HepG2 (cell line): ENCODE results near the gene USP10. TPM values are rescaled to one million over a fixed set of nuclear protein-coding genes. Genes with fewer than 3 reads are reported as not detected.
A peak's percentile ranks its signal among the peaks of the same experiment; 100 is the strongest.

Experiments
- ARID4A ChIP-seq: sonication (generic); formaldehyde crosslinking; IDR thresholded peaks from 2 replicates; pipeline ENCODE4 v1.5.0; 2020; ENCODE audit warnings: mild to moderate bottlenecking, missing genetic modification reagents, borderline replicate concordance
- GATAD2A ChIP-seq: IDR thresholded peaks from 2 replicates; pipeline ENCODE4 v1.6.1; 2016
- PITX1 ChIP-seq: sonication (generic); formaldehyde crosslinking; IDR thresholded peaks from 2 replicates; pipeline ENCODE4 v1.5.1; 2020; ENCODE audit warnings: mild to moderate bottlenecking, missing genetic modification reagents
- PLRG1 ChIP-seq: fragments of 450-650 bp; conservative IDR thresholded peaks from 2 replicates; pipeline ENCODE4 v1.6.1; 2016
- USF2 ChIP-seq, 2 experiments: sonication (generic) in 1 of 2; formaldehyde crosslinking in 1 of 2; IDR thresholded peaks; 2 replicates each; pipeline versions ENCODE4 v1.5.1 to v1.6.1; 2011 to 2020; ENCODE audit warnings: borderline replicate concordance in 1 of 2, low read depth in 1 of 2, low read length in 1 of 2, mild to moderate bottlenecking in 1 of 2, missing genetic modification reagents in 1 of 2, moderate library complexity in 1 of 2
- ZNF101 ChIP-seq: sonication (generic); formaldehyde crosslinking; IDR thresholded peaks from 2 replicates; pipeline ENCODE4 v1.4.0; 2020; ENCODE audit warnings: mild to moderate bottlenecking, low read depth, missing genetic modification reagents, borderline replicate concordance
- ZNF337 ChIP-seq: sonication (generic); formaldehyde crosslinking; IDR thresholded peaks from 2 replicates; pipeline ENCODE4 v1.5.1; 2020; ENCODE audit warnings: missing genetic modification reagents, low read depth, mild to moderate bottlenecking, borderline replicate concordance
- ZNF34 ChIP-seq: sonication (generic); formaldehyde crosslinking; IDR thresholded peaks from 2 replicates; pipeline ENCODE4 v1.4.0; 2020; ENCODE audit warnings: mild to moderate bottlenecking, missing genetic modification reagents, borderline replicate concordance
- ZNF772 ChIP-seq: sonication (generic); formaldehyde crosslinking; IDR thresholded peaks from 2 replicates; pipeline ENCODE4 v1.5.0; 2020; ENCODE audit warnings: mild to moderate bottlenecking, missing genetic modification reagents
- polyA plus RNA-seq, 8 experiments: library from polyadenylated mRNA; depleted of rRNA in 3 of 8; stranded (reverse) in 7 of 8; unstranded in 1 of 8; fragments of >200 nt; fragmentation: Illumina TruSeq in 4 of 8; extraction: Trizol in 4 of 8; gene quantifications; 2 replicates each; pipeline versions ENCODE4 v1.2.1 to v1.2.3, GENCODE V29; 2011 to 2016; ENCODE audit warnings: low read depth in 4 of 8, missing spikeins in 1 of 8, mixed read lengths in 1 of 8; ENCODE audit not compliant: insufficient read depth in 1 of 8
- total RNA-seq, 5 experiments: library from RNA; depleted of rRNA; stranded (reverse); fragments of >200 nt; fragmentation: Illumina TruSeq; extraction: Trizol; gene quantifications; 2 replicates each; pipeline ENCODE4 v1.2.3, GENCODE V29; 2016; ENCODE audit warnings: low read depth in 1 of 5
- TF ChIP-seq, protein P1 (sequence below): sonication (generic); formaldehyde crosslinking; conservative IDR thresholded peaks from 2 replicates; pipeline ENCODE4 v1.4.0; 2020; ENCODE audit warnings: mild to moderate bottlenecking, missing genetic modification reagents, moderate library complexity
- TF ChIP-seq, protein P2 (sequence below): sonication (generic); formaldehyde crosslinking; IDR thresholded peaks from 2 replicates; pipeline ENCODE4 v1.8.0; 2022; ENCODE audit warnings: mild to moderate bottlenecking, missing genetic modification reagents, moderate library complexity
- TF ChIP-seq, protein P3 (sequence below): sonication (generic); formaldehyde crosslinking; IDR thresholded peaks from 2 replicates; pipeline ENCODE4 v1.8.1; 2023; ENCODE audit warnings: missing genetic modification reagents, inconsistent platforms, borderline replicate concordance

USP10 gene
- total and polyA plus RNA-seq, 2 of the 13 experiments (the other 11 are each of a cell fraction or from before 2014, with no cell fraction given): 79.1 to 122 TPM

DNA sequence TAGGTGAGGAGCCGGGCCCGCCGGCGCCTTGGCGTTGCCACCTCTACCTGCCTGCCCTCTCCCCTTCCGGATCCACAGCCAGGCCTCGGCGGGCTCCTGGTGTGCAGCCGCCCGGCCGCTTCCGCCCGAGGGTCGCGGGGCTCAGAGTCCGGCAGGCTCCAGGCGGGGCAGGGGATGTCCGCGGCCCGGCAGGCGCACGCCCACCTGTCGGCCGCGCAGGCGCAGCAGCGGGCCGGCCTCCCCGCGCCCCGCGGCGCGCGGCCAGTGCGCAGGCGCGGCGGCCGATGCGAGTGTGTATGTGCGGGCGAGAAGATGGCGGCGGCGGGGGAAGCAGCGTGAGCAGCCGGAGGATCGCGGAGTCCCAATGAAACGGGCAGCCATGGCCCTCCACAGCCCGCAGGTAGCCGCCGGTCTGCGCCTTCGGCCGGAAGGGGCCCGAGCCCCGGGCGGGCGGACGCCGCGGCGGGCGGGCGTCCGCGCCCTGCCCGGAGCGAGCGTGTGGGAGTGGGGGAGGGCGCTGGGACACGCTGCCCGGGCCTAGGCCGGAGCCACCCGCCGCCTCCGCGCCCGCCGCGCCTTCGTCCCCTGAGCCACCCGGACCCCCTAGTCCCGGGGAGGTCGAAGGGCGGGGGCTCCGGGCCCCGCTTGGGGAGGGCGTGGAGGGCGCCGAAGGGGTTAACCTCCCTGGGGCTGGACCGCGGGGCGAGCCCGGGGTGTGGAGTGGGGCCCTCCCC lies at the start of gene USP10 (continued):
- TF ChIP-seq ZNF337 (CRISPR knock-in tag) (0 out of 2 replicates have a peak, but pooled peaks have one; percentile 36), ZNF772 (CRISPR knock-in tag) (peak; percentile 84), ARID4A (CRISPR knock-in tag) (peak; percentile 79), PLRG1 (no peak), ZNF34 (CRISPR knock-in tag) (no peak), PITX1 (CRISPR knock-in tag) (no peak), ZNF101 (CRISPR knock-in tag) (no peak), GATAD2A (CRISPR knock-in tag) (no peak), USF2 (IDR thresholded peaks at IDR 0.05; ENCODE audit: low read depth, low read length) (no peak), USF2 (CRISPR knock-in tag; IDR thresholded peaks at IDR 0.05; ENCODE audit: borderline replicate concordance) (no peak)
- TF ChIP-seq, protein P1, sequence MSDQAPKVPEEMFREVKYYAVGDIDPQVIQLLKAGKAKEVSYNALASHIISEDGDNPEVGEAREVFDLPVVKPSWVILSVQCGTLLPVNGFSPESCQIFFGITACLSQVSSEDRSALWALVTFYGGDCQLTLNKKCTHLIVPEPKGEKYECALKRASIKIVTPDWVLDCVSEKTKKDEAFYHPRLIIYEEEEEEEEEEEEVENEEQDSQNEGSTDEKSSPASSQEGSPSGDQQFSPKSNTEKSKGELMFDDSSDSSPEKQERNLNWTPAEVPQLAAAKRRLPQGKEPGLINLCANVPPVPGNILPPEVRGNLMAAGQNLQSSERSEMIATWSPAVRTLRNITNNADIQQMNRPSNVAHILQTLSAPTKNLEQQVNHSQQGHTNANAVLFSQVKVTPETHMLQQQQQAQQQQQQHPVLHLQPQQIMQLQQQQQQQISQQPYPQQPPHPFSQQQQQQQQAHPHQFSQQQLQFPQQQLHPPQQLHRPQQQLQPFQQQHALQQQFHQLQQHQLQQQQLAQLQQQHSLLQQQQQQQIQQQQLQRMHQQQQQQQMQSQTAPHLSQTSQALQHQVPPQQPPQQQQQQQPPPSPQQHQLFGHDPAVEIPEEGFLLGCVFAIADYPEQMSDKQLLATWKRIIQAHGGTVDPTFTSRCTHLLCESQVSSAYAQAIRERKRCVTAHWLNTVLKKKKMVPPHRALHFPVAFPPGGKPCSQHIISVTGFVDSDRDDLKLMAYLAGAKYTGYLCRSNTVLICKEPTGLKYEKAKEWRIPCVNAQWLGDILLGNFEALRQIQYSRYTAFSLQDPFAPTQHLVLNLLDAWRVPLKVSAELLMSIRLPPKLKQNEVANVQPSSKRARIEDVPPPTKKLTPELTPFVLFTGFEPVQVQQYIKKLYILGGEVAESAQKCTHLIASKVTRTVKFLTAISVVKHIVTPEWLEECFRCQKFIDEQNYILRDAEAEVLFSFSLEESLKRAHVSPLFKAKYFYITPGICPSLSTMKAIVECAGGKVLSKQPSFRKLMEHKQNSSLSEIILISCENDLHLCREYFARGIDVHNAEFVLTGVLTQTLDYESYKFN: peak; percentile 65; the same call in 1 of the 2 replicates
- TF ChIP-seq, protein P2, sequence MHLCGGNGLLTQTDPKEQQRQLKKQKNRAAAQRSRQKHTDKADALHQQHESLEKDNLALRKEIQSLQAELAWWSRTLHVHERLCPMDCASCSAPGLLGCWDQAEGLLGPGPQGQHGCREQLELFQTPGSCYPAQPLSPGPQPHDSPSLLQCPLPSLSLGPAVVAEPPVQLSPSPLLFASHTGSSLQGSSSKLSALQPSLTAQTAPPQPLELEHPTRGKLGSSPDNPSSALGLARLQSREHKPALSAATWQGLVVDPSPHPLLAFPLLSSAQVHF: 0 out of 2 replicates have a peak, but pooled peaks have one; percentile 34
- TF ChIP-seq, protein P3, sequence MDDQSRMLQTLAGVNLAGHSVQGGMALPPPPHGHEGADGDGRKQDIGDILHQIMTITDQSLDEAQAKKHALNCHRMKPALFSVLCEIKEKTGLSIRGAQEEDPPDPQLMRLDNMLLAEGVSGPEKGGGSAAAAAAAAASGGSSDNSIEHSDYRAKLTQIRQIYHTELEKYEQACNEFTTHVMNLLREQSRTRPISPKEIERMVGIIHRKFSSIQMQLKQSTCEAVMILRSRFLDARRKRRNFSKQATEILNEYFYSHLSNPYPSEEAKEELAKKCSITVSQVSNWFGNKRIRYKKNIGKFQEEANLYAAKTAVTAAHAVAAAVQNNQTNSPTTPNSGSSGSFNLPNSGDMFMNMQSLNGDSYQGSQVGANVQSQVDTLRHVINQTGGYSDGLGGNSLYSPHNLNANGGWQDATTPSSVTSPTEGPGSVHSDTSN (CRISPR knock-in tag): no peak
